ENCODE results near the gene ADNP2.

DNA sequence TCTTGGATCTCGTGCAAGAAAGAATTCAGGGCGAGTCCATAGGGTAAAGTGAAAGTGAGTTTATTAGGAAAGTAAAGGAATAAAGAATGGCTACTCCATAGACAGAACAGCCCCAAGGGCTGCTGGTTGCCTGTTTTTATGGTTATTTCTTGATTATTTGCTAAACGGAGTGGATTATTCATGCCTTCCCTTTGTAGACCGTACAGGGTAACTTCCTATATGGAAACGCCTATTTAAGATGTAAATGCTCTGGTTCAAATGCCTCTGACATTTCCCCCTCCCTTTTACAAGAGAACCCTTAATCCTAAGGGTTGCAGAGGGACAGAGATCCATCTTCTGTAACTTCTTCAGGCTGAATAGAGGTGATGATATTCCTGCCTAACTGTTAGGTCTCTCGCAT is 49.1 kb upstream of the ADNP2 start:
- TF ChIP-seq, protein P1, sequence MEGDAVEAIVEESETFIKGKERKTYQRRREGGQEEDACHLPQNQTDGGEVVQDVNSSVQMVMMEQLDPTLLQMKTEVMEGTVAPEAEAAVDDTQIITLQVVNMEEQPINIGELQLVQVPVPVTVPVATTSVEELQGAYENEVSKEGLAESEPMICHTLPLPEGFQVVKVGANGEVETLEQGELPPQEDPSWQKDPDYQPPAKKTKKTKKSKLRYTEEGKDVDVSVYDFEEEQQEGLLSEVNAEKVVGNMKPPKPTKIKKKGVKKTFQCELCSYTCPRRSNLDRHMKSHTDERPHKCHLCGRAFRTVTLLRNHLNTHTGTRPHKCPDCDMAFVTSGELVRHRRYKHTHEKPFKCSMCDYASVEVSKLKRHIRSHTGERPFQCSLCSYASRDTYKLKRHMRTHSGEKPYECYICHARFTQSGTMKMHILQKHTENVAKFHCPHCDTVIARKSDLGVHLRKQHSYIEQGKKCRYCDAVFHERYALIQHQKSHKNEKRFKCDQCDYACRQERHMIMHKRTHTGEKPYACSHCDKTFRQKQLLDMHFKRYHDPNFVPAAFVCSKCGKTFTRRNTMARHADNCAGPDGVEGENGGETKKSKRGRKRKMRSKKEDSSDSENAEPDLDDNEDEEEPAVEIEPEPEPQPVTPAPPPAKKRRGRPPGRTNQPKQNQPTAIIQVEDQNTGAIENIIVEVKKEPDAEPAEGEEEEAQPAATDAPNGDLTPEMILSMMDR (IDR thresholded peaks at IDR 0.05; ENCODE audit: insufficient read depth, low read length) = no peak
- TF ChIP-seq, protein P2, sequence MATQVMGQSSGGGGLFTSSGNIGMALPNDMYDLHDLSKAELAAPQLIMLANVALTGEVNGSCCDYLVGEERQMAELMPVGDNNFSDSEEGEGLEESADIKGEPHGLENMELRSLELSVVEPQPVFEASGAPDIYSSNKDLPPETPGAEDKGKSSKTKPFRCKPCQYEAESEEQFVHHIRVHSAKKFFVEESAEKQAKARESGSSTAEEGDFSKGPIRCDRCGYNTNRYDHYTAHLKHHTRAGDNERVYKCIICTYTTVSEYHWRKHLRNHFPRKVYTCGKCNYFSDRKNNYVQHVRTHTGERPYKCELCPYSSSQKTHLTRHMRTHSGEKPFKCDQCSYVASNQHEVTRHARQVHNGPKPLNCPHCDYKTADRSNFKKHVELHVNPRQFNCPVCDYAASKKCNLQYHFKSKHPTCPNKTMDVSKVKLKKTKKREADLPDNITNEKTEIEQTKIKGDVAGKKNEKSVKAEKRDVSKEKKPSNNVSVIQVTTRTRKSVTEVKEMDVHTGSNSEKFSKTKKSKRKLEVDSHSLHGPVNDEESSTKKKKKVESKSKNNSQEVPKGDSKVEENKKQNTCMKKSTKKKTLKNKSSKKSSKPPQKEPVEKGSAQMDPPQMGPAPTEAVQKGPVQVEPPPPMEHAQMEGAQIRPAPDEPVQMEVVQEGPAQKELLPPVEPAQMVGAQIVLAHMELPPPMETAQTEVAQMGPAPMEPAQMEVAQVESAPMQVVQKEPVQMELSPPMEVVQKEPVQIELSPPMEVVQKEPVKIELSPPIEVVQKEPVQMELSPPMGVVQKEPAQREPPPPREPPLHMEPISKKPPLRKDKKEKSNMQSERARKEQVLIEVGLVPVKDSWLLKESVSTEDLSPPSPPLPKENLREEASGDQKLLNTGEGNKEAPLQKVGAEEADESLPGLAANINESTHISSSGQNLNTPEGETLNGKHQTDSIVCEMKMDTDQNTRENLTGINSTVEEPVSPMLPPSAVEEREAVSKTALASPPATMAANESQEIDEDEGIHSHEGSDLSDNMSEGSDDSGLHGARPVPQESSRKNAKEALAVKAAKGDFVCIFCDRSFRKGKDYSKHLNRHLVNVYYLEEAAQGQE (IDR thresholded peaks at IDR 0.05; ENCODE audit: insufficient replicate concordance, low read depth) = no peak
- TF ChIP-seq POLR2AphosphoS5 (IDR thresholded peaks at IDR 0.05; ENCODE audit: low read depth) (no peak), GABPA (IDR thresholded peaks at IDR 0.05; ENCODE audit: low read depth) (no peak), SPI1 (IDR thresholded peaks at IDR 0.05; ENCODE audit: borderline replicate concordance, low read depth) (no peak)
